ENCODE data around the gene DAO. TPM values are rescaled to one million over a fixed set of nuclear protein-coding genes. Genes with fewer than 3 reads are reported as not detected.

DAO gene
- total RNA-seq, 1 experiment from 2014 or later: not detected

GRCh38 chr12:108928695-108929094 is 48.8 kb downstream of the DAO start:
- Histone ChIP-seq H3K56ac (ENCODE audit: insufficient read length, low read depth, low read length) (no peak overlapping the region), H4K5ac (ENCODE audit: insufficient read length, low read depth, low read length) (no peak overlapping the region), H2BK20ac (ENCODE audit: low read depth, low read length, poor library complexity, severe bottlenecking) (peak overlapping the region; percentile 45), H4K91ac (ENCODE audit: insufficient read length, low read depth, low read length) (no peak overlapping the region), H2BK12ac (ENCODE audit: insufficient read length, low read depth, low read length) (no peak overlapping the region), H3K18ac (ENCODE audit: insufficient read length, low read depth, low read length) (no peak overlapping the region), H3K79me2 (ENCODE audit: insufficient read depth, low read length) (no peaks in the 10 kb centered on the region), H3K14ac (ENCODE audit: insufficient read depth, low read length) (no peak overlapping the region), H3K23me2 (ENCODE audit: insufficient read length, low read depth, low read length, poor library complexity, severe bottlenecking) (no peaks in the 10 kb centered on the region), H3T11ph (ENCODE audit: low read length) (no peak overlapping the region), H2AK5ac (ENCODE audit: insufficient read length, low read length) (no peak overlapping the region), H3K9me3 (ENCODE audit: control insufficient read depth, low read depth, low read length) (no peaks in the 10 kb centered on the region), H2BK5ac (ENCODE audit: insufficient read length, low read length) (no peak overlapping the region), H4K20me1 (ENCODE audit: control insufficient read depth, insufficient read depth, insufficient read length) (no peaks in the 10 kb centered on the region), H4K8ac (replicated peaks; ENCODE audit: insufficient read length, low read depth, low read length) (no peak overlapping the region), H3K79me1 (ENCODE audit: insufficient read depth, low read depth, low read length, poor library complexity, severe bottlenecking) (no peaks in the 10 kb centered on the region), H3K4me1 (ENCODE audit: insufficient read depth, low read length) (no peaks in the 10 kb centered on the region; the same call in 1 of the 2 replicates), H3K27ac (ENCODE audit: insufficient read length, low read depth, low read length) (no peak overlapping the region), H3K4ac (ENCODE audit: low read depth, low read length) (no peak overlapping the region), H2BK120ac (ENCODE audit: low read depth, low read length, poor library complexity, severe bottlenecking) (no peak overlapping the region), H3K9ac (ENCODE audit: extremely low read depth, insufficient read length, low read length) (no peak overlapping the region), H2BK15ac (ENCODE audit: low read depth, low read length) (no peak overlapping the region), H3K23ac (ENCODE audit: insufficient read length, low read depth, low read length) (no peak overlapping the region), H3K27me3 (ENCODE audit: insufficient read depth, low read length) (no peaks in the 10 kb centered on the region), H3K4me2 (ENCODE audit: insufficient read depth, insufficient read length, low read length) (no peak overlapping the region), H2AFZ (ENCODE audit: low read length) (no peak overlapping the region)
- peaks cover 8% of the 10 kb centered on the region in 2 experiments for H3K4me1 Mint-ChIP-seq
- no peak for DNase-seq
- H3K4me3 Mint-ChIP-seq: no peak overlapping the region
- no peak for TF ChIP-seq CTCF (conservative IDR thresholded peaks at IDR 0.05)
- peak overlapping the region in 1 of 3 experiments; percentile 59; a peak in 1 of 7 replicates for H3K27ac Mint-ChIP-seq
- H3K9me3 Mint-ChIP-seq: peaks cover 2 to 4% of the 10 kb centered on the region in 2 experiments; a peak in 2 of 5 replicates
- H3K36me3 Mint-ChIP-seq (ENCODE audit: insufficient read depth in 1 of 3, low read depth in 3 of 3): no peaks in the 10 kb centered on the region
- no CpG with 5 or more reads among the region's 8 CpGs for WGBS (ENCODE audit: extremely low coverage, insufficient read length, low lambda C conversion rate)
- H3K27me3 Mint-ChIP-seq (ENCODE audit: low read depth): peaks cover 11% of the 10 kb centered on the region

All from H9 (cell line).